ENCODE data around the gene IL22.

IL22 gene

GRCh38 chr12:68242777-68243176, 10.6 kb downstream of the IL22 start:
- intact Hi-C loops (cut with DNase I; ENCODE audit: low total_unique reads): no loop called here
- peaks cover 0 to 19% (median 5%) of the 10 kb centered on the region in 4 donors for H3K4me1 ChIP-seq
- TF ChIP-seq CTCF (IDR thresholded peaks at IDR 0.05): no peak
- H3K27me3 ChIP-seq: no peaks in the 10 kb centered on the region
- no peak overlapping the region for H3K4me3 ChIP-seq
- H3K36me3 ChIP-seq: no peaks in the 10 kb centered on the region
- DNase-seq: no peak
- no peaks in the 10 kb centered on the region for H3K9me3 ChIP-seq
- H3K27ac ChIP-seq: no peak overlapping the region

GRCh38 chr12:68240975-68241374, 12.4 kb downstream of the IL22 start:
- H3K9me3 ChIP-seq: no peaks in the 10 kb centered on the region
- H3K4me3 ChIP-seq: no peak overlapping the region
- H3K27me3 ChIP-seq: no peaks in the 10 kb centered on the region
- peak in 1 of 2 donors; percentile 27 for DNase-seq
- intact Hi-C loops (cut with DNase I; ENCODE audit: low total_unique reads): no loop called here
- no peak for TF ChIP-seq CTCF (IDR thresholded peaks at IDR 0.05)
- H3K4me1 ChIP-seq: peaks cover 0 to 19% (median 5%) of the 10 kb centered on the region in 4 donors
- peak overlapping the region in 1 of 2 donors; percentile 8 for H3K27ac ChIP-seq
- no peaks in the 10 kb centered on the region for H3K36me3 ChIP-seq

- no peaks in the 10 kb centered on the region for H3K27me3 ChIP-seq
- H3K4me1 ChIP-seq: peaks cover 0 to 11% (median 2%) of the 10 kb centered on the region in 4 donors
- H3K27ac ChIP-seq: no peak overlapping the region
- peak in 1 of 2 donors; percentile 48 for DNase-seq
- no peaks in the 10 kb centered on the region for H3K36me3 ChIP-seq
- H3K4me3 ChIP-seq: no peak overlapping the region
- TF ChIP-seq CTCF (IDR thresholded peaks at IDR 0.05): no peak
- no peaks in the 10 kb centered on the region for H3K9me3 ChIP-seq
- intact Hi-C loops (cut with DNase I; ENCODE audit: low total_unique reads): no loop called here
Measured at GRCh38 chr12:68240079-68240478, 13.3 kb downstream of the IL22 start.

GRCh38 chr12:68239309-68239982, 14.0 kb downstream of the IL22 start:
- Histone ChIP-seq H3K36me3 (no peaks in the 10 kb centered on the region), H3K4me1 (peaks cover 0 to 8% (median 2%) of the 10 kb centered on the region in 4 donors), H3K4me3 (no peak overlapping the region), H3K27ac (no peak overlapping the region), H3K9me3 (no peaks in the 10 kb centered on the region), H3K27me3 (no peaks in the 10 kb centered on the region)
- no peak for DNase-seq
- no peak for TF ChIP-seq CTCF (IDR thresholded peaks at IDR 0.05)
- intact Hi-C loops (cut with DNase I; ENCODE audit: low total_unique reads): no loop called here

GRCh38 chr12:68237619-68238018, 15.8 kb downstream of the IL22 start:
- no peak for DNase-seq
- Histone ChIP-seq H3K4me1 (peaks cover 0 to 8% (median 2%) of the 10 kb centered on the region in 4 donors), H3K36me3 (no peaks in the 10 kb centered on the region), H3K27ac (no peak overlapping the region), H3K4me3 (no peak overlapping the region), H3K27me3 (no peaks in the 10 kb centered on the region), H3K9me3 (no peaks in the 10 kb centered on the region)
- no peak for TF ChIP-seq CTCF (IDR thresholded peaks at IDR 0.05)
- intact Hi-C loops (cut with DNase I; ENCODE audit: low total_unique reads): no loop called here

All from tibial artery (tissue), 4 donors.